ENCODE measurements around the gene CAMK1G.

CAMK1G gene

GRCh38 chr1:209600541-209600940, 17.0 kb downstream of the CAMK1G start:
- no peak for DNase-seq (ENCODE audit: low read depth in 2 of 2)

- no peak for DNase-seq (ENCODE audit: low read depth in 2 of 2)
Observed at GRCh38 chr1:209601809-209602657, 18.5 kb downstream of the CAMK1G start.

DNA sequence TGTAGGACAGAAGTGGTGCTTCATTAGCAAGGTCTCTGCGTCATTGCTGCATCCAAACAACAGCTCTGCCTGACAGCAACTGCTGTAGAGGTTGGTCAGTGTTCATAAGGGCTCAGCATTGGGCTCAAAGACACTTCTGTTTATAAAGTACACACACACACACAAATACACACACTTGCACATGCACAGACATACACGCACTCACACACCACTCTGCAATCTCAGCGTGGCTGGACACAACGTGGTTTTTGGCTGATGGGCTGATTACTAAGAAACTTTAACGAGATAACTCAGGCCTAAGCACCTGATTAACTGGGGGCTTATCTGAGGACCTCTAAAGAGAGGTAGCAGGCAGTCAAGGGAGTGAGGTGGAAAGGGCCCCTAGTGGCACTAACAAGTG, 20.4 kb downstream of the CAMK1G start:
- no peak for DNase-seq (ENCODE audit: low read depth in 2 of 2)

GRCh38 chr1:209607102-209607794, 23.7 kb downstream of the CAMK1G start:
- no peak for DNase-seq (ENCODE audit: low read depth in 2 of 2)

DNA sequence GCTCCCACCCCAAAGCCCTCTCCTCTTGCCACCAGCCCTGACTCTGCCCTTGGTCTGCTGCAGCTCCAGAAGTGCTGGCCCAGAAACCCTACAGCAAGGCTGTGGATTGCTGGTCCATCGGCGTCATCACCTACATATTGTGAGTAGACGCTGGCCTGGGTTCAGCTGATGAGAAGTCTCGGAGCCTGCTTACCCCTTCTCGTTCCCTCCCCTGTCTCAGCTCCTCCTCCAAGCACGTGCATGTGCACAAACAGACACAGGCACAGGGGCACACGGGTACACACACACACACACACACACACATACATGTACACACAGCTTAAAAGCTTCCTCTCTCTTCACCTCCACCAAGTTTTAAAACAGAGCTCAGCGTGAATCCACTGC, 24.3 kb downstream of the CAMK1G start:
- no peak for DNase-seq (ENCODE audit: low read depth in 2 of 2)

DNA sequence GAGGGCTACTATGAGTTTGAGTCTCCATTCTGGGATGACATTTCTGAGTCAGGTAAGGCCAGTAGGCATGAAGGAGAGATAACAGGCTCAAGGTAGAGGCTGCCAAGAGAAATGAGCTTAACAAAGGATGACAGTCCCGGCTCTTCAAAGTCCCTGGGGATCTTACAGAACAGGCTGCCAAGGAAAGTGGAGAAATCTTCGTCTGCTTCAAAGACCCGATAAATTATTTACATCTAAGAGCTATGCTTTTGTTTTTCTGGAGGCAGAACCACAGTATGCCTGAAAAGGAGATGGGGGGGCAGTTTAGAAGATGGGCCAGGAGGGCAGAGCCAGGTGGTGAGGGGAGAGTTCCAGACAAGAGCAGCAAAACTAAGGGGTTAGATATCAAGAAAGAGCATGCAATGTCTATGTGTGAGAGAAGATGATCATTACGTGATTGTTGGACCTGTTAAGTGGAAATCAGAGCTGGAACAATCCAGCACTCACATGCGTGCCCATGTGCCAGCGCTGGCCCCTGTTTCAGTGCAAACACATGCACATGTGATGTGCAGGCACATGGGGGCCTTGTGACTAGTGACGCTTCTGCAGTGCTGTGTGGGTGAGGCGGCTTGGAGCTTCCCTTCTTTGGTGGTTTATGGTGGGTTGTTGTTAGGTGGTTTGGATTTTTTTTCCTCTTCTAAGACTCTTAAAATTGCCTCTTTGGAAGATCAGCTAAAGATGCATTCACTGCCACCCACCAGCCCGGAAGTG, 25.7 kb downstream of the CAMK1G start:
- no peak for DNase-seq (ENCODE audit: low read depth in 2 of 2)

- no peak for DNase-seq (ENCODE audit: low read depth in 2 of 2)
Observed at GRCh38 chr1:209609791-209610630, 26.5 kb downstream of the CAMK1G start.

DNA sequence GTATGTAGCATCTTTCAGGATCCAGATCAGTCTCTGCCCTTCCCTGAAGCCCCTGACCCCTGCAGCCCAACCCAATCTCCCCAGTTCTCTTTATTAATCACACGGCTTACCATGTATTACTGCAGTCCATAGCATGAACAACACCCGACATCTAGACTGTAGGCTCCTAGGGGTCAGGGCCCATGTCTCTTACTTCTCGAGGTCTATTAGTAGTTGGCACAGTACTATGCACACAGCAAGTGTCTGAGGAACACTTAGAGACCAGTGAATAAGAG, 27.1 kb downstream of the CAMK1G start:
- DNase-seq (ENCODE audit: low read depth in 2 of 2), result no peak

DNA sequence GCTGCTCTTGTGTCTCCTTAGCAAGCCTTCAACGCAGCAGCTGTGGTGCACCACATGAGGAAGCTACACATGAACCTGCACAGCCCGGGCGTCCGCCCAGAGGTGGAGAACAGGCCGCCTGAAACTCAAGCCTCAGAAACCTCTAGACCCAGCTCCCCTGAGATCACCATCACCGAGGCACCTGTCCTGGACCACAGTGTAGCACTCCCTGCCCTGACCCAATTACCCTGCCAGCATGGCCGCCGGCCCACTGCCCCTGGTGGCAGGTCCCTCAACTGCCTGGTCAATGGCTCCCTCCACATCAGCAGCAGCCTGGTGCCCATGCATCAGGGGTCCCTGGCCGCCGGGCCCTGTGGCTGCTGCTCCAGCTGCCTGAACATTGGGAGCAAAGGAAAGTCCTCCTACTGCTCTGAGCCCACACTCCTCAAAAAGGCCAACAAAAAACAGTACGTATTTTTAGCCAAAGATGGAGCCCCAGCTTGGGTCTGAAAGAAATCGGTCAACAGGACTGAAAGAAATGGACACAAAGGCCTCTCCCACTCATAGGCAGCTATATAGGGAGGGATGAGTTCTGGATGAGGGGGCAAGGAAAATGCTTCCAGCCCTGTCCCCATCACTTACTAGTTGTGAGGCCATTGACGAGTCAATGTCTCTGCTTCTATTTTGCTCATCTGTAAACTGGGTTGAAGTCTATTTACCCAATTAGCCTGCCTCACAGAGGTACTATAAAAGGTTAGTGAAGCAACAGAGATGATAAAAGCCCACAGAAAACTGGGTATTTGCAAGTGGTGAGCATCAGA, 28.5 kb downstream of the CAMK1G start:
- DNase-seq (ENCODE audit: low read depth in 2 of 2), result no peak

GRCh38 chr1:209612646-209613399, 29.3 kb downstream of the CAMK1G start:
- no peak for DNase-seq (ENCODE audit: low read depth in 2 of 2)

GRCh38 chr1:209613400-209614150, 30.1 kb downstream of the CAMK1G start:
- DNase-seq (ENCODE audit: low read depth in 2 of 2), result no peak

DNA sequence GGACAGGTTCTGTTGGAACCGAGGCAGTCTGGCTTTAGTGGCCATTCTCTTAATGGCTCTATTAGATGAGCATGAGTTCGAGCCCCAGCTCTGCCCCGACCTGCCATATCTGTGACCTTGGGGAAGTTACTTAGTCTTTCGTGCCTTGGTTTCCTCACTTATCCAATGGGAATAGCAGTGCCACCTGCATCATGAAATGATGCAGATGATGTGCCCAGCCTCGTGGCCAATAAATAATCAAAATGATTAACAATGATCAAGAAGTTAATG, 30.6 kb downstream of the CAMK1G start:
- DNase-seq (ENCODE audit: low read depth in 2 of 2), result no peak

DNA sequence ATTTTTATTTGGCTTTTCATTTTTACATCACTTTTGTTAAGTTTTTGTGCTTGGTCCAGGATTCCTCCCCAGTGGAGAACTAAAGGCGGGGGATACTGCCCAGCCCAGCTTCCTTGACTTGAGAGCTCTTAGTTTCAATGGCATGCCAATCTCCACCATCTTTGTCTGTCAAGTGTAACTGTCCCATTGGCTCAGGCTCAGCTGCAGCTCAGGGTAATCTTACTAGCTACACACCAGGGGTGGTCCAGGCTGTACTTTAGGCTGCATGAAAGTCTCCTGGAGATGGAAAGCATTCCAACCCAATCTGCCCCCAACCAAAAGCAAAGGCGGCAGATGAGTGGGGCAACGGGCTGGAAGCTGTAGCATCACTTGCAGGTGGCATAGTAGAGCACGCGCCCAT, 31.4 kb downstream of the CAMK1G start:
- no peak for DNase-seq (ENCODE audit: low read depth in 2 of 2)

- DNase-seq (ENCODE audit: low read depth in 2 of 2), result no peak
Observed at GRCh38 chr1:209616366-209617046, 33.0 kb downstream of the CAMK1G start.

GRCh38 chr1:209617047-209617673, 33.6 kb downstream of the CAMK1G start:
- DNase-seq (ENCODE audit: low read depth in 2 of 2), result no peak

DNA sequence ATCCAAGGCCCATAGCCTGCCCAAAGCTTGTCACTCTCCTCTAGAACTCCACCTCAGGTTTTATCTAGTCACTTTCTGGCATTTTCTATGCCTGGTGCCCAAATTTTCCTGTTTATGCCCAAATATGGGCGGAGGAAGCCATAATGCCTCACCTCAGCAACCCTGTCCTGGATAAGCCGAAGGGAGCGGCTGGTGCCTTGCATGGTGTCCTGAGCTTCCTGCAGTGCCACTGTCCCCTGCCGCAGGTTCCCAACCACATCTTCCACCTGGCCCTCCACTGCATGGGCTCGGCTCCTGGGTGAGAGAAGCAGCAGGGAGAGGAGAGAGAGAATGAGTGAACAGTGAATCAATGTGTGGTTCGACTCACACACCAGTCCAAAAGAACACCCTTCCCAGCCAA, 34.2 kb downstream of the CAMK1G start:
- DNase-seq (ENCODE audit: low read depth in 2 of 2), result no peak

DNA sequence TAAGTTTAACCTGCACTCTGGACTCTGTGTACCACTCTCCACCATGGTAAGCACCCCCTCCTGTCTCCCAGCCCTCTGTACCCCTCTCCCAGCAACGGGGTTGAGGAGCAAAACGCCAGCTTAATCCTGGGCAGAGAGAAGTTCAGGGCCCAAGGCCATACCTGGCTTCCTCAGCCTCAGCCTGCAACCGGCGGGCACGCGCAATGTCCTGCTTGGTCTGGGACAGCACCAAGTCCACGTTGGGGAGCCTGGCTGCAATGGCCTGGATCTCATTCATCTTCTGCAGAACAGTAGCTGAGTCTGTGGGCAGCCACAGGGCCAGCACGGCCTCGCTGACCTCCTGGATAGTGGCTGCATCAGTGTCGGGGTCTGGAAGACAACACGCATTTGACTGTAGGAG, 34.8 kb downstream of the CAMK1G start:
- no peak for DNase-seq (ENCODE audit: low read depth in 2 of 2)

- DNase-seq (ENCODE audit: low read depth in 2 of 2), result no peak
Observed at GRCh38 chr1:209618756-209619420, 35.4 kb downstream of the CAMK1G start.
